SK-N-SH (cell line): ENCODE measurements around the gene ARMH2. TPM values are rescaled to one million over a fixed set of nuclear protein-coding genes. Genes with fewer than 3 reads are reported as not detected.

Source experiments
- CTCF ChIA-PET: fragments of 300-600, 350-600 bp; formaldehyde crosslinking; extraction: SDS; loops from one replicate; lab custom pipeline; 2021; lab: Yijun Ruan, JAX
- POLR2A ChIA-PET: fragments of 350-600 bp; sonication (Branson Sonifier 250); formaldehyde crosslinking; extraction: SDS; loops from one replicate; lab custom pipeline; 2020; ENCODE audit warnings: antibody characterized with exemption, inconsistent platforms; lab: Yijun Ruan, JAX
- DNase-seq: peaks from one replicate; pipeline ENCODE4 v3.0.0; 2012
- H2AFZ ChIP-seq: fragments of 200-600 bp; sonication (generic); 2 replicates; pipeline ENCODE4 v1.8.1; 2016; ENCODE audit warnings: antibody characterized with exemption, mild to moderate bottlenecking, low read depth
- H3F3A ChIP-seq: fragments of 200-600 bp; sonication (generic); replicated peaks from 2 replicates; pipeline ENCODE3; 2016; ENCODE audit warnings: antibody characterized with exemption, mild to moderate bottlenecking; ENCODE audit not compliant: insufficient read depth
- H3K27ac ChIP-seq, 2 experiments: fragments of 200-500 bp in 1 of 2; fragments of 200-600 bp in 1 of 2; sonication (Bioruptor generic) in 1 of 2; sonication (generic), shearing (Covaris generic) in 1 of 2; 2 replicates each; pipeline versions ENCODE4 v1.5.1 to v1.6.1; 2014 to 2016; ENCODE audit warnings: low read depth in 2 of 2, inconsistent platforms in 1 of 2, low read length in 1 of 2, mild to moderate bottlenecking in 1 of 2, mixed read lengths in 1 of 2
- H3K27me3 ChIP-seq: fragments of 200-600 bp; sonication (generic), shearing (Covaris generic); 2 replicates; pipeline ENCODE4 v1.6.1; 2016; ENCODE audit warnings: mixed run types; ENCODE audit not compliant: insufficient read depth
- H3K36me3 ChIP-seq, 2 experiments: fragments of 200-500 bp in 1 of 2; fragments of 200-600 bp in 1 of 2; sonication (Bioruptor generic) in 1 of 2; sonication (generic) in 1 of 2; replicated peaks in 1 of 2; 2 replicates each; pipeline versions ENCODE3 to v1.5.1; 2014 to 2016; ENCODE audit warnings: low read length in 1 of 2, mild to moderate bottlenecking in 1 of 2; ENCODE audit not compliant: insufficient read depth in 2 of 2, control insufficient read depth in 1 of 2
- H3K4me1 ChIP-seq, 2 experiments: fragments of 200-500 bp in 1 of 2; fragments of 200-600 bp in 1 of 2; sonication (Bioruptor generic) in 1 of 2; sonication (generic), shearing (Covaris generic) in 1 of 2; 2 replicates each; pipeline versions ENCODE4 v1.5.1 to v1.6.1; 2014 to 2016; ENCODE audit warnings: low read depth in 1 of 2, low read length in 1 of 2, mixed run types in 1 of 2; ENCODE audit not compliant: insufficient read depth in 2 of 2, control insufficient read depth in 1 of 2
- H3K4me2 ChIP-seq: fragments of 200-600 bp; sonication (generic), shearing (Covaris generic); 2 replicates; pipeline ENCODE4 v1.6.1; 2017; ENCODE audit warnings: mixed run types
- H3K4me3 ChIP-seq, 2 experiments: fragments of 200-500 bp in 1 of 2; fragments of 200-600 bp in 1 of 2; sonication (Bioruptor generic) in 1 of 2; sonication (generic), shearing (Covaris generic) in 1 of 2; 2 replicates each; pipeline versions ENCODE4 v1.5.1 to v1.8.1; 2014 to 2016; ENCODE audit warnings: low read depth in 2 of 2, inconsistent platforms in 1 of 2, low read length in 1 of 2, mild to moderate bottlenecking in 1 of 2, mixed read lengths in 1 of 2, moderate library complexity in 1 of 2
- H3K79me2 ChIP-seq: fragments of 200-600 bp; sonication (generic); 2 replicates; pipeline ENCODE4 v1.8.1; 2017; ENCODE audit warnings: mild to moderate bottlenecking; ENCODE audit not compliant: insufficient read depth
- H3K9ac ChIP-seq: fragments of 200-600 bp; sonication (generic); 2 replicates; pipeline ENCODE4 v1.6.1; 2017; ENCODE audit warnings: mixed run types
- H3K9me2 ChIP-seq: fragments of 200-600 bp; sonication (generic); 2 replicates; pipeline ENCODE4 v1.6.1; 2017; ENCODE audit warnings: mixed run types
- H3K9me3 ChIP-seq: fragments of 200-600 bp; sonication (generic); 2 replicates; pipeline ENCODE4 v1.6.1; 2017; ENCODE audit warnings: mixed run types, mild to moderate bottlenecking, moderate library complexity
- H4K20me1 ChIP-seq: fragments of 200-600 bp; sonication (generic); 2 replicates; pipeline ENCODE4 v1.6.1; 2017; ENCODE audit warnings: mild to moderate bottlenecking, mixed run types; ENCODE audit not compliant: insufficient read depth
- ELF1 ChIP-seq: IDR thresholded peaks from 2 replicates; pipeline ENCODE4 v1.4.0; 2012
- EZH2phosphoT487 ChIP-seq: fragments of 200-600 bp; sonication (generic); IDR thresholded peaks from 2 replicates; pipeline ENCODE4 v1.6.1; 2017; ENCODE audit warnings: low read depth, mixed run types, mild to moderate bottlenecking, antibody characterized with exemption, moderate library complexity, borderline replicate concordance
- FOXM1 ChIP-seq: IDR thresholded peaks from 2 replicates; pipeline ENCODE4 v1.4.0; 2012; ENCODE audit warnings: low read depth, mild to moderate bottlenecking
- GATA2 ChIP-seq: sonication (generic); formaldehyde crosslinking; IDR thresholded peaks from 2 replicates; pipeline ENCODE4 v1.5.0; 2020; ENCODE audit warnings: mild to moderate bottlenecking, missing genetic modification reagents
- JUND ChIP-seq: IDR thresholded peaks from 2 replicates; pipeline ENCODE4 v1.4.0; 2012
- MXI1 ChIP-seq: IDR thresholded peaks from 2 replicates; pipeline ENCODE4 v1.6.1; 2012; ENCODE audit warnings: mild to moderate bottlenecking, low read depth, low read length, improper control_type of control experiment
- RCOR1 ChIP-seq: fragments of 150-350 bp; IDR thresholded peaks from 2 replicates; pipeline ENCODE4 v1.6.1; 2017; ENCODE audit warnings: antibody characterized with exemption, low read length
- RXRA ChIP-seq: IDR thresholded peaks from 2 replicates; pipeline ENCODE4 v1.4.0; 2012; ENCODE audit warnings: low read depth, mild to moderate bottlenecking, borderline replicate concordance
- SMC3 ChIP-seq: IDR thresholded peaks from 2 replicates; pipeline ENCODE4 v1.6.1; 2012; ENCODE audit warnings: low read depth, low read length, improper control_type of control experiment
- TAF1 ChIP-seq: IDR thresholded peaks from 2 replicates; pipeline ENCODE4 v1.6.1; 2012; ENCODE audit warnings: low read depth, mild to moderate bottlenecking, low read length, moderate library complexity, borderline replicate concordance
- TCF12 ChIP-seq: IDR thresholded peaks from 2 replicates; pipeline ENCODE4 v1.4.0; 2012
- YY1 ChIP-seq: IDR thresholded peaks from 2 replicates; pipeline ENCODE4 v1.4.0; 2012; ENCODE audit warnings: low read depth, mild to moderate bottlenecking
- WGBS: methylation state at CpG from one replicate; pipeline ENCODE4 v1.1.6; 2017; ENCODE audit warnings: low lambda C conversion rate; 5-methylcytosine and 5-hydroxymethylcytosine counted together
- polyA plus RNA-seq, 3 experiments: library from polyadenylated mRNA; depleted of rRNA; stranded (reverse); fragments of >200 nt; gene quantifications; 2 replicates each; pipeline ENCODE4 v1.2.3, GENCODE V29; 2012
- TF ChIP-seq, protein P1 (sequence below): IDR thresholded peaks from 2 replicates; pipeline ENCODE4 v1.4.0; 2012; ENCODE audit warnings: low read depth, borderline replicate concordance
- TF ChIP-seq, protein P2 (sequence below): fragments of 150-350 bp; IDR thresholded peaks from 2 replicates; pipeline ENCODE4 v1.6.1; 2016; ENCODE audit warnings: mild to moderate bottlenecking, low read depth, low read length
- TF ChIP-seq, protein P3 (sequence below): IDR thresholded peaks from 2 replicates; pipeline ENCODE4 v1.6.1; 2012; ENCODE audit warnings: mild to moderate bottlenecking, low read depth, low read length, moderate library complexity
- TF ChIP-seq, protein P4 (sequence below): IDR thresholded peaks from 2 replicates; pipeline ENCODE4; 2012

ARMH2 gene
- polyA plus RNA-seq, 1 of the 3 experiments (the other 2 are of a cell fraction): not detected

DNA sequence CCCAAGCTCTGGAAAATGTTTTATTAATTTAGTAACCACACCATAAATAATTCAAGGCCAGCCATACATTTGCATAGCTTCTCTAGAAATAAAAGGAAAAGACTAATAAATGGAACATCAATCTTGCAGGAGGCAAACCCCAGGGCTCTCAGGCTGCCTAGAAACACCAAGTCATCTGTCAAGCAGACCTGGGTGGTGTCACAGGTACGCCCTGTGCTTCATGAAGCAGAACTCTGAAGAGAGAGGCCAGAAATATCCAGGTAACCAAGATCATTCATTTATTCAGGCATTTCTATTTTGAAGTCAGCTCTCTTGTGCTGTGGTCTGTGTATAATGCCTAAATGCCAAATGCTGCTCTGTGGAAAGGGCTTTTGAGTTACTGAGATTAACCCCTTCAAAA lies 45.3 kb upstream of the ARMH2 start:
- no peaks in the 10 kb centered on the region for H3K27me3 ChIP-seq
- TF ChIP-seq, protein P1, sequence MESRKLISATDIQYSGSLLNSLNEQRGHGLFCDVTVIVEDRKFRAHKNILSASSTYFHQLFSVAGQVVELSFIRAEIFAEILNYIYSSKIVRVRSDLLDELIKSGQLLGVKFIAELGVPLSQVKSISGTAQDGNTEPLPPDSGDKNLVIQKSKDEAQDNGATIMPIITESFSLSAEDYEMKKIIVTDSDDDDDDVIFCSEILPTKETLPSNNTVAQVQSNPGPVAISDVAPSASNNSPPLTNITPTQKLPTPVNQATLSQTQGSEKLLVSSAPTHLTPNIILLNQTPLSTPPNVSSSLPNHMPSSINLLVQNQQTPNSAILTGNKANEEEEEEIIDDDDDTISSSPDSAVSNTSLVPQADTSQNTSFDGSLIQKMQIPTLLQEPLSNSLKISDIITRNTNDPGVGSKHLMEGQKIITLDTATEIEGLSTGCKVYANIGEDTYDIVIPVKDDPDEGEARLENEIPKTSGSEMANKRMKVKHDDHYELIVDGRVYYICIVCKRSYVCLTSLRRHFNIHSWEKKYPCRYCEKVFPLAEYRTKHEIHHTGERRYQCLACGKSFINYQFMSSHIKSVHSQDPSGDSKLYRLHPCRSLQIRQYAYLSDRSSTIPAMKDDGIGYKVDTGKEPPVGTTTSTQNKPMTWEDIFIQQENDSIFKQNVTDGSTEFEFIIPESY: no peak
- TF ChIP-seq GATA2 (CRISPR knock-in tag) (no peak), RCOR1 (no peak), ELF1 (no peak), FOXM1 (no peak), YY1 (no peak), TAF1 (no peak), EZH2phosphoT487 (no peak), SMC3 (no peak), MXI1 (no peak), JUND (no peak), RXRA (no peak), TCF12 (no peak)
- TF ChIP-seq, protein P2, sequence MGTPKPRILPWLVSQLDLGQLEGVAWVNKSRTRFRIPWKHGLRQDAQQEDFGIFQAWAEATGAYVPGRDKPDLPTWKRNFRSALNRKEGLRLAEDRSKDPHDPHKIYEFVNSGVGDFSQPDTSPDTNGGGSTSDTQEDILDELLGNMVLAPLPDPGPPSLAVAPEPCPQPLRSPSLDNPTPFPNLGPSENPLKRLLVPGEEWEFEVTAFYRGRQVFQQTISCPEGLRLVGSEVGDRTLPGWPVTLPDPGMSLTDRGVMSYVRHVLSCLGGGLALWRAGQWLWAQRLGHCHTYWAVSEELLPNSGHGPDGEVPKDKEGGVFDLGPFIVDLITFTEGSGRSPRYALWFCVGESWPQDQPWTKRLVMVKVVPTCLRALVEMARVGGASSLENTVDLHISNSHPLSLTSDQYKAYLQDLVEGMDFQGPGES: no peak
- TF ChIP-seq, protein P3, sequence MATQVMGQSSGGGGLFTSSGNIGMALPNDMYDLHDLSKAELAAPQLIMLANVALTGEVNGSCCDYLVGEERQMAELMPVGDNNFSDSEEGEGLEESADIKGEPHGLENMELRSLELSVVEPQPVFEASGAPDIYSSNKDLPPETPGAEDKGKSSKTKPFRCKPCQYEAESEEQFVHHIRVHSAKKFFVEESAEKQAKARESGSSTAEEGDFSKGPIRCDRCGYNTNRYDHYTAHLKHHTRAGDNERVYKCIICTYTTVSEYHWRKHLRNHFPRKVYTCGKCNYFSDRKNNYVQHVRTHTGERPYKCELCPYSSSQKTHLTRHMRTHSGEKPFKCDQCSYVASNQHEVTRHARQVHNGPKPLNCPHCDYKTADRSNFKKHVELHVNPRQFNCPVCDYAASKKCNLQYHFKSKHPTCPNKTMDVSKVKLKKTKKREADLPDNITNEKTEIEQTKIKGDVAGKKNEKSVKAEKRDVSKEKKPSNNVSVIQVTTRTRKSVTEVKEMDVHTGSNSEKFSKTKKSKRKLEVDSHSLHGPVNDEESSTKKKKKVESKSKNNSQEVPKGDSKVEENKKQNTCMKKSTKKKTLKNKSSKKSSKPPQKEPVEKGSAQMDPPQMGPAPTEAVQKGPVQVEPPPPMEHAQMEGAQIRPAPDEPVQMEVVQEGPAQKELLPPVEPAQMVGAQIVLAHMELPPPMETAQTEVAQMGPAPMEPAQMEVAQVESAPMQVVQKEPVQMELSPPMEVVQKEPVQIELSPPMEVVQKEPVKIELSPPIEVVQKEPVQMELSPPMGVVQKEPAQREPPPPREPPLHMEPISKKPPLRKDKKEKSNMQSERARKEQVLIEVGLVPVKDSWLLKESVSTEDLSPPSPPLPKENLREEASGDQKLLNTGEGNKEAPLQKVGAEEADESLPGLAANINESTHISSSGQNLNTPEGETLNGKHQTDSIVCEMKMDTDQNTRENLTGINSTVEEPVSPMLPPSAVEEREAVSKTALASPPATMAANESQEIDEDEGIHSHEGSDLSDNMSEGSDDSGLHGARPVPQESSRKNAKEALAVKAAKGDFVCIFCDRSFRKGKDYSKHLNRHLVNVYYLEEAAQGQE: no peak
- TF ChIP-seq, protein P4, sequence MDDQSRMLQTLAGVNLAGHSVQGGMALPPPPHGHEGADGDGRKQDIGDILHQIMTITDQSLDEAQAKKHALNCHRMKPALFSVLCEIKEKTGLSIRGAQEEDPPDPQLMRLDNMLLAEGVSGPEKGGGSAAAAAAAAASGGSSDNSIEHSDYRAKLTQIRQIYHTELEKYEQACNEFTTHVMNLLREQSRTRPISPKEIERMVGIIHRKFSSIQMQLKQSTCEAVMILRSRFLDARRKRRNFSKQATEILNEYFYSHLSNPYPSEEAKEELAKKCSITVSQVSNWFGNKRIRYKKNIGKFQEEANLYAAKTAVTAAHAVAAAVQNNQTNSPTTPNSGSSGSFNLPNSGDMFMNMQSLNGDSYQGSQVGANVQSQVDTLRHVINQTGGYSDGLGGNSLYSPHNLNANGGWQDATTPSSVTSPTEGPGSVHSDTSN: no peak
- H2AFZ ChIP-seq: no peak overlapping the region
- 64% methylated on average over 1 of the region's 1 CpG for WGBS
- no peak overlapping the region for H3K9ac ChIP-seq
- H3K4me3 ChIP-seq: no peak overlapping the region
- H3K79me2 ChIP-seq: no peaks in the 10 kb centered on the region
- H3K9me2 ChIP-seq: no peaks in the 10 kb centered on the region
- no peak overlapping the region for H3K27ac ChIP-seq
- no peak for DNase-seq
- ChIA-PET POLR2A (no interaction called here), CTCF (interaction anchor here (2.9 kb wide), 1 partner anchor 13 kb away, joined by 21 read pairs; no protein-coding TSS in a partner anchor)
- no peaks in the 10 kb centered on the region for H4K20me1 ChIP-seq
- no peaks in the 10 kb centered on the region for H3F3A ChIP-seq
- no peaks in the 10 kb centered on the region for H3K36me3 ChIP-seq
- H3K9me3 ChIP-seq: no peaks in the 10 kb centered on the region
- no peaks in the 10 kb centered on the region; a peak in 1 of 4 replicates for H3K4me1 ChIP-seq
- no peak overlapping the region for H3K4me2 ChIP-seq
